Choroid plexus epithelial cell (primary cell): ENCODE measurements around the gene CLEC11A.

Source experiments
- DNase-seq: peaks from one replicate; pipeline ENCODE4 v3.0.0-alpha.2; 2010; ENCODE audit warnings: low read depth
- H3K4me3 ChIP-seq: 2 replicates; pipeline ENCODE4 v1.5.1; 2011; ENCODE audit warnings: low read depth, mild to moderate bottlenecking, control low read depth, low read length, moderate library complexity
- TF ChIP-seq, protein P1 (sequence below): conservative IDR thresholded peaks from 2 replicates; pipeline ENCODE4 v1.5.1; 2011; ENCODE audit warnings: low read depth, mild to moderate bottlenecking, control low read depth, inconsistent platforms, low read length, moderate library complexity

The CLEC11A gene

DNA sequence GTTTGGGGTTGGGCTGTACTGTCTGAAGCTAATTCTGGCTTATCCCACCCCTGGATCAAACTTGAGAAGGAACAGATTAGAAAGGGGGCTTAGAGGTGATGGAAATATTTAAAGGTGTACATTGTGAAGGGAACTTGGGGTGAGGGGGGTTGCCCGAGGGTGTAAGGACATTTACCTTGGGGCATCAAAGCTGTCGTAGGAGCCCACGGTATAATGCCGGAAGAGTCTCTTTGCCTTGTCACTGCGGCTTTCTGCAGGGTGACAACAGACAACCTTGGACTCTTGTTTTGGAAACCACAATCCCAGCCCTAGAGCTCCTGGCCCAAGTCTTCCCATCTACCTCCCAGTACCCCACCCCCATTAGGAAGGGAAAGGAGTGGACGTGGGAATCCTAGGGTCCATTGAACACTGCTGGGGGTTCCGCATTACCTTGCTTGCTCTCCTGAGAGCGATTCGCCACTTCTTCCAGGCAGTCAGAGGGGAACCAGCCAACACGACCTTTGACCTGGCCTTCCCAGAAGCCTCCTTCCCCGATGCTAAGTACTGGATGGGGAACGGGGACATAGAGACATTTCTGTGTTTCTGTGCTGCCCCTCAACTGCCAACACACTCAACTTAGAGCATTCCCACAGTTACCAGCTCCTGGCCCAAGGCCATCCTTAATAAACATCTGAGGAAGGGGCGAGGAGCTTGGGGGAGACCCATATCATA lies 25.6 kb upstream of the CLEC11A start:
- TF ChIP-seq, protein P1, sequence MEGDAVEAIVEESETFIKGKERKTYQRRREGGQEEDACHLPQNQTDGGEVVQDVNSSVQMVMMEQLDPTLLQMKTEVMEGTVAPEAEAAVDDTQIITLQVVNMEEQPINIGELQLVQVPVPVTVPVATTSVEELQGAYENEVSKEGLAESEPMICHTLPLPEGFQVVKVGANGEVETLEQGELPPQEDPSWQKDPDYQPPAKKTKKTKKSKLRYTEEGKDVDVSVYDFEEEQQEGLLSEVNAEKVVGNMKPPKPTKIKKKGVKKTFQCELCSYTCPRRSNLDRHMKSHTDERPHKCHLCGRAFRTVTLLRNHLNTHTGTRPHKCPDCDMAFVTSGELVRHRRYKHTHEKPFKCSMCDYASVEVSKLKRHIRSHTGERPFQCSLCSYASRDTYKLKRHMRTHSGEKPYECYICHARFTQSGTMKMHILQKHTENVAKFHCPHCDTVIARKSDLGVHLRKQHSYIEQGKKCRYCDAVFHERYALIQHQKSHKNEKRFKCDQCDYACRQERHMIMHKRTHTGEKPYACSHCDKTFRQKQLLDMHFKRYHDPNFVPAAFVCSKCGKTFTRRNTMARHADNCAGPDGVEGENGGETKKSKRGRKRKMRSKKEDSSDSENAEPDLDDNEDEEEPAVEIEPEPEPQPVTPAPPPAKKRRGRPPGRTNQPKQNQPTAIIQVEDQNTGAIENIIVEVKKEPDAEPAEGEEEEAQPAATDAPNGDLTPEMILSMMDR, result no peak
- H3K4me3 ChIP-seq, result no peak overlapping the region
- DNase-seq, result no peak

DNA sequence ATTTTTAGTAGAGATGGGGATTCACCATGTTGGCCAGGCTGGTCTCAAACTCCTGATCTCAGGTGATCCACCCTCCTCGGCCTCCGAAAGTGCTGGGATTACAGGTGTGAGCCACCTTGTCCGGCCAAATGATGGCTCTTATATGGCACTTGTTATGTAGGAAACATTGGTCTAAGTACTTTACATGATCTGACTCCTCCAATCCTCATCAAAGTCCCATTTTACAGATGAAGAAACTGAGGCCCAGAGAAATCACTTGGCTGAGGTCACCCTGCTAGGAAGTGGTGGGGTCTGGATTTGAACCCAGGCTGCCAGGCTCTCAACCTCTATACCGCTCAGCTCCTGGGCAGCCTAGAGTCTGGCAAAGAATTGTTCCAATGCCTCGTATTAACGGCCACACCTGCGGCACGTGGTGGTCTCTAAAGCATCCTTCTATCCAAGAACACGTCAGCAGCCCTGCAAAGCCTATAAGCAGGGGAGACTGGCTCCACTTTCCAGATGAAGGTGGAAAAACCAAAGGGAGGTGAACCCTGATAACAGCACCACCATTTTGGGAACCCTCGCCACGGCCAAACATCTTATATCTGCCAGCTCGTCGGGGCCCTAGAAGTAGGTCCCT lies 21.7 kb upstream of the CLEC11A start:
- TF ChIP-seq, protein P1, result no peak

DNA sequence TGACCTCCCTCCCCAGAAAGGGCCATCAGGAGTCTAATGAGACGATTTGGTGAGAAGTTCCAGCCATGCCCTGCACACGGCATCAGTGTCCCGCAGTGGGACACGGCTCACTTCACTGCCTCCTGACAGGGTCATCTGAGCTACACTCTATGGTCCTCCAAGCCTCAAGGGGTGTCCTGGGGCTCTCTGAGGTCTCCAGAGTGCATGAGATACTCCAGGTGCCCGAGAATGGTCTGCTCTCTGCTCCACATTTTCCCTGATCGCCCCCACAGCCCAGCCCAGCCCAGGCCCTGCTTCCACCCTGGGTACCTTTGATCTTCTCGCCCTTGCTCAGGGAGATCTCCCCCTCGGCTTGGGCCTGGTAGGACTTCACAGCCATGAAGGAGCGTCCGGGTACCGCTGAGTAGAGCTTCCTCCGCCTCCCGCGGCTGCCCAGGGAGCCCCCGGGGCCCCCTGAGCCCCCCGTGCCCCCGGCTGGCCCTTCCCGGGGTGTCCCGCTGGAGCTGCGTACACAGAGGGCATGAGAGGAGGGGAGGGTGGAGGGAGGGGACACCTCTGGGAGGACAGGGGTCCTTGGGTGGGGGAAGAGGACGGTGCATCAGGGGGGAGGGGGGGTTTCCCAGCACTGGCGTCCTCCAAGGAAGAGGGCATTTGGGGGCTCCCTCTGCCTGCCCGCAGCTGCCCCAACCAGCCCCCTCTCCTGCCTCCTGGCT lies 20.9 kb upstream of the CLEC11A start:
- no peak for DNase-seq
- H3K4me3 ChIP-seq, result no peak overlapping the region
- TF ChIP-seq, protein P1, result no peak

More for the DNA sequence above, 21.7 kb upstream of the CLEC11A start:
- H3K4me3 ChIP-seq, result no peak overlapping the region
- no peak for DNase-seq

DNA sequence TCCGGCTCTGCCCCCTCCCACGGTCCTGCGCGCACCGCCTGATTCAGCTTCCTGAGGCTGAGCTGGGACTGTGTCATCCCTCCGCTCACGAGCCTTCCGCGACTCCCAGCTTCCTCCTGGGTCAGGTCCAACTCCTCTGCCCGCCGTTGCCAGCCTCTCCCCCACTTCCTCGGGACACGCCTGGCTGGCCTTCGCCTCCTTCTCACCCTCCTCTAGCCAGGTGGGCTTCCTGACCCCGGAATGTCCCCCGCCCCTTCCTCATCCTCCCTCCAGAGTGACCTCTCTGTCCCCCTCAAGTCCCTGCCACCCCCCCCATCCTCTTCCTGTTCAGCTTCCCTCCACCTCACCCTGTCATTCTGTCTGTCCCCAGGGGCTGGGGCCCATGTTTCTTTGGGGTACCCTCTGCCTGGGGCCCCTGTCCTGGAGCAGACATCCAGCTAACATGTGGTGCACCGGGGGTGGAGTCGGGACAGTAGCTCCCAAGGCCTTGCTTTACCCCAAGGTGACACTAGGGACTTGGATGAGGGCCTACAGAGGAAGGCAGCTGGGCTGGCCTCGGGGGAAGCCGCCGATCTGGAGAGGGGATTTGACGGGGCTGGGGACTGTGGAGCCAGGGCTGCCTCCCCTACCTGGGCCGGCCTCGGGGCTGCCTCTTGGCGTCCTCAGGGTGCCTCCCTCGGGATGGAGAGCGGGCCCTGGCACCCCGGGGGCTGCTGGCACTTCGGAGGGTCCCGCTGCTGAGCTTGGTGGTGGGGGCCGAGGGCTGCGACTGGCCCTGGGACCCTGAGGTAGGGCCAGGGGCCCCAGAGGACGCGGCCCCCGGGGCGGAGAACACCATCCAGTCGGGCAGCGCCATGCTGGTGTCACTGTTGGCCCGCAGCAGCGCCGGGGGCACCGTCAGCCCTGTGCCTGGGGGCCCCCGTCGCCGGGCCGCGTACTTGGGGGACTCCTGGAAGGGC lies 20.0 kb upstream of the CLEC11A start:
- DNase-seq, result no peak
- H3K4me3 ChIP-seq, result no peak overlapping the region

DNA sequence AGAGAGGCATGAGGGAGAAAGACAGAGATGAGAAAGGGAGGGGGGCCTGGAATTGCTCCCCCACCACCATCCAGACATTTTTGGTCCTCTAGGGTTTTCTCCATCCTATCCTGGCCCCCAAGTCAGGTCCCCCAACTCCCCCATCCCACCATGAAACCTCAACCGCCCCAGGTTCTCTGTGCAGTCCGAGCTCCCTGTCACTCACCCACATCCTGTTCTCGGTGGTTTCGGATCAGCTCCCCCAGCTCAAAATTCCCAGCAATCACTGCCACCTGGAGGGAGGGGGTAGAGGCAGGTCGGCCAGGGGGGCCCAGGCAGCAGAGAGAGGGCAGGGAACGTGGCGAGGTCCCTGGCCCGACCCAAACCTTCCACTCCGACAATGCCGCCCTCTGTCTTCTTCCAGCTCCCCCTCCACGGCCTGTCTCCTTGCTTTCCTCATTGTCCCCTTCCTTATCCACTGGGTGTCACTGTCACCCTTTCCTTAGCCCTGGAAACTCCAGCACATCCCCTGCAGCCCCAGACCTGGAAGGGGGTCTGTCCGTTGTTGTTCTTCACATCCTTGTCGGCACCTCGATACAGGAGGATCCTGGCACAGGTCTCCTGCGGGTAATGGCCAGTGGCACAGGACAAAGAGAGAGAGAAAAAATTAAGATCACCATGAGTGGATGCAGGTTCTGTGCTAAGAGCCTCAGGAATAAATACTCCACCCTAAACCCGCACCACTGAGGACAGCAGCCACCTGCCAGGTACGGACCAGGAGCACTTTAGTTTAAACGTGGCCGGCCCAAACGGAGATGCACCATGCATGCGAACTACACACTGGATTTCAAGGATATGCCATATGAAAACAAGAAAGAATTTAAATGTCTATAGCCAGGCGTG lies 19.0 kb upstream of the CLEC11A start:
- TF ChIP-seq, protein P1, result no peak
- no peak overlapping the region for H3K4me3 ChIP-seq
- no peak for DNase-seq

More for the DNA sequence above, 20.0 kb upstream of the CLEC11A start:
- TF ChIP-seq, protein P1, result no peak
